H9 (cell line): Measurements from ENCODE around the gene SRRD. TPM values are rescaled to one million over a fixed set of nuclear protein-coding genes. Genes with fewer than 3 reads are reported as not detected.

Source experiments
- DNase-seq: peaks from one replicate; pipeline ENCODE4 v3.0.0-alpha.2; 2017
- H2AFZ ChIP-seq: one replicate; pipeline ENCODE4 v1.6.1; 2013; ENCODE audit warnings: mild to moderate bottlenecking, low read length, control low read depth, moderate library complexity
- H2AK5ac ChIP-seq: 2 replicates; pipeline ENCODE4 v1.6.1; 2013; ENCODE audit warnings: low read length, control low read depth, mixed read lengths; ENCODE audit not compliant: insufficient read length
- H2BK120ac ChIP-seq: one replicate; pipeline ENCODE4 v1.6.1; 2013; ENCODE audit warnings: low read depth, mild to moderate bottlenecking, low read length, control low read depth, inconsistent platforms; ENCODE audit not compliant: poor library complexity, severe bottlenecking
- H2BK12ac ChIP-seq: 2 replicates; pipeline ENCODE4 v1.6.1; 2013; ENCODE audit warnings: low read length, control low read depth, mixed read lengths, low read depth; ENCODE audit not compliant: insufficient read length
- H2BK15ac ChIP-seq: 2 replicates; pipeline ENCODE4 v1.6.1; 2013; ENCODE audit warnings: low read depth, low read length, control low read depth
- H2BK20ac ChIP-seq: one replicate; pipeline ENCODE4 v1.6.1; 2013; ENCODE audit warnings: low read depth, mild to moderate bottlenecking, low read length, control low read depth, inconsistent platforms; ENCODE audit not compliant: poor library complexity, severe bottlenecking
- H2BK5ac ChIP-seq: 2 replicates; pipeline ENCODE4 v1.6.1; 2013; ENCODE audit warnings: low read length, control low read depth, mixed read lengths; ENCODE audit not compliant: insufficient read length
- H3K14ac ChIP-seq: 2 replicates; pipeline ENCODE4 v1.6.1; 2013; ENCODE audit warnings: low read length, control low read depth; ENCODE audit not compliant: insufficient read depth
- H3K18ac ChIP-seq: 2 replicates; pipeline ENCODE4 v1.6.1; 2013; ENCODE audit warnings: low read depth, mild to moderate bottlenecking, mixed read lengths, low read length, control low read depth; ENCODE audit not compliant: insufficient read length
- H3K23ac ChIP-seq: 2 replicates; pipeline ENCODE4 v1.6.1; 2013; ENCODE audit warnings: low read length, control low read depth, mixed read lengths, low read depth; ENCODE audit not compliant: insufficient read length
- H3K23me2 ChIP-seq: 2 replicates; pipeline ENCODE4 v1.6.1; 2013; ENCODE audit warnings: low read depth, mild to moderate bottlenecking, mixed read lengths, low read length, control low read depth; ENCODE audit not compliant: insufficient read length, poor library complexity, severe bottlenecking
- H3K27ac ChIP-seq: 2 replicates; pipeline ENCODE4 v1.5.1; 2013; ENCODE audit warnings: low read length, control low read depth, mixed read lengths, low read depth; ENCODE audit not compliant: insufficient read length
- H3K27me3 ChIP-seq: 2 replicates; pipeline ENCODE4 v1.6.1; 2013; ENCODE audit warnings: low read length, control low read depth, inconsistent platforms; ENCODE audit not compliant: insufficient read depth
- H3K4ac ChIP-seq: 2 replicates; pipeline ENCODE4 v1.6.1; 2013; ENCODE audit warnings: low read depth, mild to moderate bottlenecking, control low read depth, inconsistent platforms, low read length, moderate library complexity
- H3K4me1 ChIP-seq: 2 replicates; pipeline ENCODE4 v1.6.1; 2013; ENCODE audit warnings: low read length, control low read depth, inconsistent platforms; ENCODE audit not compliant: insufficient read depth
- H3K4me2 ChIP-seq: 2 replicates; pipeline ENCODE4 v1.6.1; 2013; ENCODE audit warnings: low read length, control low read depth, mixed read lengths; ENCODE audit not compliant: insufficient read length, insufficient read depth
- H3K56ac ChIP-seq: 2 replicates; pipeline ENCODE4 v1.6.1; 2013; ENCODE audit warnings: low read depth, mild to moderate bottlenecking, mixed read lengths, low read length, control low read depth; ENCODE audit not compliant: insufficient read length
- H3K79me1 ChIP-seq: 2 replicates; pipeline ENCODE4 v1.6.1; 2013; ENCODE audit warnings: low read depth, mild to moderate bottlenecking, moderate library complexity, low read length, control low read depth, inconsistent platforms; ENCODE audit not compliant: insufficient read depth, poor library complexity, severe bottlenecking
- H3K79me2 ChIP-seq: 2 replicates; pipeline ENCODE4 v1.6.1; 2013; ENCODE audit warnings: low read length, control low read depth, inconsistent platforms; ENCODE audit not compliant: insufficient read depth
- H3K9ac ChIP-seq: 2 replicates; pipeline ENCODE4 v1.6.1; 2013; ENCODE audit warnings: low read length, control low read depth, mixed read lengths; ENCODE audit not compliant: insufficient read length; ENCODE audit errors: extremely low read depth
- H3K9me3 ChIP-seq: one replicate; pipeline ENCODE4 v1.6.1; 2013; ENCODE audit warnings: low read depth, low read length, inconsistent platforms; ENCODE audit not compliant: control insufficient read depth
- H3T11ph ChIP-seq: one replicate; pipeline ENCODE4 v1.6.1; 2013; ENCODE audit warnings: mild to moderate bottlenecking, low read length, control low read depth, inconsistent platforms
- H4K20me1 ChIP-seq: one replicate; pipeline ENCODE4 v1.6.1; 2013; ENCODE audit not compliant: control insufficient read depth, insufficient read length, insufficient read depth
- H4K5ac ChIP-seq: 2 replicates; pipeline ENCODE4 v1.6.1; 2013; ENCODE audit warnings: low read depth, mild to moderate bottlenecking, mixed read lengths, low read length, control low read depth; ENCODE audit not compliant: insufficient read length
- H4K8ac ChIP-seq: replicated peaks from 2 replicates; pipeline ENCODE4 v1.6.1; 2013; ENCODE audit warnings: low read length, control low read depth, mixed read lengths, low read depth; ENCODE audit not compliant: insufficient read length
- H4K91ac ChIP-seq: 2 replicates; pipeline ENCODE4 v1.6.1; 2013; ENCODE audit warnings: low read depth, mild to moderate bottlenecking, moderate library complexity, mixed read lengths, low read length, control low read depth; ENCODE audit not compliant: insufficient read length
- H3K27ac Mint-ChIP-seq, 3 experiments: 2 replicates in 2 of 3; 3 replicates in 1 of 3; pipeline ENCODE4 v1.8.0; 2020 to 2021; ENCODE audit warnings: mixed read lengths in 3 of 3, mild to moderate bottlenecking in 1 of 3, moderate library complexity in 1 of 3
- H3K27me3 Mint-ChIP-seq: 2 replicates; pipeline ENCODE4 v1.8.0; 2021; ENCODE audit warnings: low read depth, mild to moderate bottlenecking, moderate library complexity, mixed read lengths
- H3K36me3 Mint-ChIP-seq, 3 experiments: 2 replicates in 2 of 3; 3 replicates in 1 of 3; pipeline ENCODE4 v1.8.0; 2020 to 2021; ENCODE audit warnings: low read depth in 3 of 3, mixed read lengths in 3 of 3; ENCODE audit not compliant: insufficient read depth in 1 of 3
- H3K4me1 Mint-ChIP-seq, 2 experiments: 2 replicates each; pipeline ENCODE4 v1.8.0; 2020; ENCODE audit warnings: mixed read lengths in 2 of 2
- H3K4me3 Mint-ChIP-seq, 2 experiments: 2 replicates in 1 of 2; 3 replicates in 1 of 2; pipeline ENCODE4 v1.8.0; 2020 to 2021; ENCODE audit warnings: mild to moderate bottlenecking in 2 of 2, mixed read lengths in 2 of 2, moderate library complexity in 1 of 2
- H3K9me3 Mint-ChIP-seq, 2 experiments: 2 replicates in 1 of 2; 3 replicates in 1 of 2; pipeline ENCODE4 v1.8.0; 2020; ENCODE audit warnings: mild to moderate bottlenecking in 2 of 2, mixed read lengths in 2 of 2, moderate library complexity in 1 of 2
- WGBS: extraction: QIAGEN DNeasy Blood & Tissue Kit; methylation state at CpG from one replicate; pipeline ENCODE4 v1.1.7; 2013; ENCODE audit warnings: missing lambda C conversion rate, low lambda C conversion rate, mixed read lengths; ENCODE audit not compliant: insufficient read length; ENCODE audit errors: extremely low coverage; 5-methylcytosine and 5-hydroxymethylcytosine counted together
- total RNA-seq: library from RNA; stranded (reverse); gene quantifications from 2 replicates; pipeline ENCODE4 v1.2.1, GENCODE V29; 2021
- TF ChIP-seq, protein P1 (sequence below): fragments of 200-600 bp; sonication (generic); conservative IDR thresholded peaks from 3 replicates; pipeline ENCODE4 v1.8.0; 2021; ENCODE audit warnings: antibody characterized with exemption, mild to moderate bottlenecking

SRRD gene
- total RNA-seq, 1 experiment from 2014 or later = 36.0 TPM

DNA sequence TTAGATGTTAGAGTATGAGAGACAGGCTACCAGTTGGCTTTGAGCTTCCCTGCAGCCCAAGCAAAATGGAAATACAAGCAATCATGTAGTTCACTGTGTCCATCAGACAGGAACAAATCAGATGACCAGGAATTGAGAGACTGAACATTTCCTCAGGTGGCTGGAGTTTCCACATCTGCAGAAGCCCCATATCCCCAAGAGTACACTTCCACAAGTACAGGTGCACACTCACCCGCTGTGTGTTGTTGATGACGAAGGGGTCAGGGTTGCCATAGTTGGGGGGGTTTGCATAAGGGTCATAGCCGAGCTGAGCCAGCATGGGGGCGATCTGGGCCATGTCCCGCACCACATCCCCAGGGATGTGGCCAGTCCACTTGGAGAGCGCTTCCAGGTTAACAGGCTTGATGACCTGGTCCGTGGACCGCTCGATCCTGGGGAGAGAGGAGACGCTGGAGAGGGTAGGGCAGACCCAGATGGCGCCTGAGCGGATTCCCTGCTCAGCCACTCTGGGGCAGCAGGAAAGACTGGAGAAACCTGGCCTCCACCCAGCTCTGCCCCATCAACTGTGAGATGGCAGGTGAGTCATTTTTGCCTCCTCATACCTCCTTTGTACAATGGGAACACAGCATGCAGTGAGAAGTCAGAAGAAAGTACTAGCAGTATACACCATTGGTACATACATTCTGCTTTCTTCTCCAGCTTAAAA lies 52.5 kb downstream of the SRRD start:
- H3K4me1 Mint-ChIP-seq = no peaks in the 10 kb centered on the region
- Histone ChIP-seq H3K79me1 (peaks cover 3% of the 10 kb centered on the region), H2AFZ (no peak overlapping the region), H3K23ac (no peak overlapping the region), H2BK15ac (no peak overlapping the region), H4K8ac (no peak overlapping the region), H3K4ac (no peak overlapping the region), H3K18ac (no peak overlapping the region), H3K4me2 (no peak overlapping the region), H2AK5ac (no peak overlapping the region), H3K4me1 (no peaks in the 10 kb centered on the region), H3K9me3 (no peaks in the 10 kb centered on the region), H2BK12ac (no peak overlapping the region), H2BK120ac (no peak overlapping the region), H3K27me3 (no peaks in the 10 kb centered on the region), H3K14ac (no peak overlapping the region), H2BK20ac (no peak overlapping the region), H3K56ac (no peak overlapping the region), H3K23me2 (no peaks in the 10 kb centered on the region), H4K91ac (no peak overlapping the region), H3K27ac (no peak overlapping the region), H4K5ac (no peak overlapping the region), H3K79me2 (peaks cover 3% of the 10 kb centered on the region; the same call in 1 of the 2 replicates), H4K20me1 (no peaks in the 10 kb centered on the region), H3T11ph (no peak overlapping the region), H2BK5ac (no peak overlapping the region), H3K9ac (no peak overlapping the region)
- no peaks in the 10 kb centered on the region for H3K9me3 Mint-ChIP-seq
- H3K27ac Mint-ChIP-seq = peak overlapping the region in 1 of 3 experiments; percentile 23; a peak in 3 of 7 replicates
- no CpG with 5 or more reads among the region's 12 CpGs for WGBS
- peaks cover 39 to 73% (median 57%) of the 10 kb centered on the region in 3 experiments for H3K36me3 Mint-ChIP-seq
- H3K4me3 Mint-ChIP-seq = no peak overlapping the region
- no peaks in the 10 kb centered on the region for H3K27me3 Mint-ChIP-seq
- no peak for DNase-seq
- TF ChIP-seq, protein P1, sequence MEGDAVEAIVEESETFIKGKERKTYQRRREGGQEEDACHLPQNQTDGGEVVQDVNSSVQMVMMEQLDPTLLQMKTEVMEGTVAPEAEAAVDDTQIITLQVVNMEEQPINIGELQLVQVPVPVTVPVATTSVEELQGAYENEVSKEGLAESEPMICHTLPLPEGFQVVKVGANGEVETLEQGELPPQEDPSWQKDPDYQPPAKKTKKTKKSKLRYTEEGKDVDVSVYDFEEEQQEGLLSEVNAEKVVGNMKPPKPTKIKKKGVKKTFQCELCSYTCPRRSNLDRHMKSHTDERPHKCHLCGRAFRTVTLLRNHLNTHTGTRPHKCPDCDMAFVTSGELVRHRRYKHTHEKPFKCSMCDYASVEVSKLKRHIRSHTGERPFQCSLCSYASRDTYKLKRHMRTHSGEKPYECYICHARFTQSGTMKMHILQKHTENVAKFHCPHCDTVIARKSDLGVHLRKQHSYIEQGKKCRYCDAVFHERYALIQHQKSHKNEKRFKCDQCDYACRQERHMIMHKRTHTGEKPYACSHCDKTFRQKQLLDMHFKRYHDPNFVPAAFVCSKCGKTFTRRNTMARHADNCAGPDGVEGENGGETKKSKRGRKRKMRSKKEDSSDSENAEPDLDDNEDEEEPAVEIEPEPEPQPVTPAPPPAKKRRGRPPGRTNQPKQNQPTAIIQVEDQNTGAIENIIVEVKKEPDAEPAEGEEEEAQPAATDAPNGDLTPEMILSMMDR = no peak
